GM12878 (cell line): ENCODE measurements around the gene AMDHD2. TPM values are rescaled to one million over a fixed set of nuclear protein-coding genes. Genes with fewer than 3 reads are reported as not detected.

Source experiments
- ATAC-seq: fragments of 200-7000 bp; cut with Tn5 transposase; 3 replicates; pipeline ENCODE4 v1.9.1; 2020; ENCODE audit warnings: mild to moderate bottlenecking, moderate library complexity
- BruUV-seq: library from RNA; stranded (reverse); fragments of 400-500 nt; replicated peaks from 2 replicates; lab custom pipeline; 2021; lab: Mats Ljungman, UMichigan
- CTCF ChIA-PET: fragments of 300-600 bp; sonication (Branson Sonifier 250); formaldehyde crosslinking; extraction: SDS; loops from one replicate; lab custom pipeline; 2021; ENCODE audit warnings: inconsistent platforms; lab: Yijun Ruan, JAX
- POLR2A ChIA-PET: fragments of 350-600 bp; formaldehyde crosslinking; extraction: SDS; loops from one replicate; lab custom pipeline; 2021; ENCODE audit warnings: inconsistent platforms; lab: Charles Lee
- RAD21 ChIA-PET: fragments of 300-600 bp; sonication (Branson Sonifier 250); formaldehyde crosslinking; loops from one replicate; lab custom pipeline; 2023; ENCODE audit warnings: antibody characterized with exemption; ENCODE audit not compliant: unreplicated experiment; lab: Charles Lee
- SMC1A ChIA-PET: fragments of 300-600 bp; sonication (Branson Sonifier 250); formaldehyde crosslinking; loops from one replicate; lab custom pipeline; 2023; ENCODE audit not compliant: unreplicated experiment, uncharacterized antibody; lab: Charles Lee
- DNase-seq: peaks from one replicate; pipeline ENCODE4 v3.0.0-alpha.2; 2011; ENCODE audit warnings: low read depth, low spot score
- FAIRE-seq: peaks from 3 replicates; lab custom pipeline; 2011; peaks lifted over from hg19 to GRCh38; lab: Jason Lieb, UNC
- H2AFZ ChIP-seq: 2 replicates; pipeline ENCODE4 v1.6.0; 2011; ENCODE audit warnings: low read depth, low read length, control low read depth; ENCODE audit not compliant: control insufficient read depth
- H3K27ac ChIP-seq: 2 replicates; pipeline ENCODE4 v1.5.1; 2011; ENCODE audit warnings: control low read depth; ENCODE audit not compliant: control insufficient read depth, insufficient read depth
- H3K27me3 ChIP-seq, 2 experiments: replicated peaks in 1 of 2; 2 replicates each; pipeline versions ENCODE4 v1.6.0 to v1.6.1; 2011; ENCODE audit warnings: low read length in 1 of 2; ENCODE audit not compliant: control insufficient read depth in 2 of 2, insufficient read depth in 2 of 2
- H3K36me3 ChIP-seq, 2 experiments: 2 replicates each; pipeline ENCODE4 v1.5.1; 2011; ENCODE audit warnings: low read length in 1 of 2; ENCODE audit not compliant: control insufficient read depth in 2 of 2, insufficient read depth in 2 of 2
- H3K4me1 ChIP-seq: 2 replicates; pipeline ENCODE4 v1.6.1; 2011; ENCODE audit warnings: mild to moderate bottlenecking, low read length, moderate library complexity, mixed read lengths; ENCODE audit not compliant: control insufficient read depth, insufficient read depth
- H3K4me2 ChIP-seq: 2 replicates; pipeline ENCODE4 v1.6.0; 2011; ENCODE audit warnings: control low read depth; ENCODE audit not compliant: control insufficient read depth, insufficient read depth
- H3K4me3 ChIP-seq: fragments of 200-600 bp; sonication (generic); 2 replicates; pipeline ENCODE4 v1.5.1; 2016
- H3K79me2 ChIP-seq: 2 replicates; pipeline ENCODE4 v1.6.0; 2011; ENCODE audit warnings: low read length; ENCODE audit not compliant: control insufficient read depth, insufficient read depth
- H3K9ac ChIP-seq: 2 replicates; pipeline ENCODE4 v1.8.0; 2011; ENCODE audit warnings: low read length, control low read depth, mixed read lengths; ENCODE audit not compliant: control insufficient read depth, insufficient read depth
- H3K9me3 ChIP-seq: replicated peaks from 3 replicates; pipeline ENCODE4 v1.5.1; 2011; ENCODE audit warnings: mild to moderate bottlenecking, low read length; ENCODE audit not compliant: control insufficient read depth, insufficient read depth
- H4K20me1 ChIP-seq: 2 replicates; pipeline ENCODE4 v1.6.0; 2011; ENCODE audit not compliant: control insufficient read depth, insufficient read depth
- HDGF ChIP-seq: fragments of 450-650 bp; IDR thresholded peaks from 2 replicates; pipeline ENCODE4 v1.6.1; 2016; ENCODE audit warnings: antibody characterized with exemption
- IKZF1 ChIP-seq: fragments of 450-650 bp; conservative IDR thresholded peaks from 2 replicates; pipeline ENCODE4 v1.6.1; 2017; ENCODE audit warnings: antibody characterized with exemption, mild to moderate bottlenecking
- JUND ChIP-seq: IDR thresholded peaks from 2 replicates; pipeline ENCODE4 v1.6.1; 2012; ENCODE audit warnings: low read depth, mild to moderate bottlenecking, low read length, improper control_type of control experiment, moderate library complexity
- MXI1 ChIP-seq: fragments of 150-350 bp; IDR thresholded peaks from 2 replicates; pipeline ENCODE4 v1.6.1; 2011; ENCODE audit warnings: low read depth, mild to moderate bottlenecking, inconsistent platforms, low read length, improper control_type of control experiment
- NFYA ChIP-seq: IDR thresholded peaks from 2 replicates; pipeline ENCODE4 v1.6.1; 2011; ENCODE audit warnings: low read depth, mild to moderate bottlenecking, low read length, improper control_type of control experiment, borderline replicate concordance
- PAX5 ChIP-seq: IDR thresholded peaks from 2 replicates; pipeline ENCODE4 v1.6.1; 2011; ENCODE audit warnings: low read depth, low read length, borderline replicate concordance
- PRDM15 ChIP-seq: fragments of 450-650 bp; formaldehyde crosslinking; IDR thresholded peaks from 2 replicates; pipeline ENCODE4 v1.4.0; 2020; ENCODE audit warnings: mild to moderate bottlenecking, moderate library complexity
- RAD51 ChIP-seq: fragments of 450-650 bp; IDR thresholded peaks from 2 replicates; pipeline ENCODE4 v1.6.1; 2016; ENCODE audit warnings: moderate library complexity, mild to moderate bottlenecking, inconsistent platforms
- SP1 ChIP-seq: IDR thresholded peaks from one replicate; pipeline ENCODE4 v1.6.1; 2011; ENCODE audit warnings: low read depth, low read length
- SREBF2 ChIP-seq: IDR thresholded peaks from 2 replicates; pipeline ENCODE4 v1.6.1; 2012; ENCODE audit warnings: mild to moderate bottlenecking, low read length
- TCF12 ChIP-seq: IDR thresholded peaks from 2 replicates; pipeline ENCODE4 v1.6.1; 2011; ENCODE audit warnings: low read depth, mild to moderate bottlenecking, low read length
- TCF7 ChIP-seq: IDR thresholded peaks from 2 replicates; pipeline ENCODE4 v1.6.1; 2014; ENCODE audit warnings: antibody characterized with exemption, borderline replicate concordance
- USF2 ChIP-seq: IDR thresholded peaks from 2 replicates; pipeline ENCODE4 v1.6.1; 2011; ENCODE audit warnings: low read depth, low read length, improper control_type of control experiment, borderline replicate concordance
- YBX1 ChIP-seq: fragments of 450-650 bp; IDR thresholded peaks from 2 replicates; pipeline ENCODE4 v1.6.1; 2016; ENCODE audit warnings: antibody characterized with exemption
- WGBS: methylation state at CpG from one replicate; pipeline ENCODE4 v1.1.6; 2016; ENCODE audit warnings: low lambda C conversion rate; ENCODE audit not compliant: insufficient replicate concordance, insufficient coverage; ENCODE audit errors: missing lambda C conversion rate; 5-methylcytosine and 5-hydroxymethylcytosine counted together
- in situ Hi-C: fragments of 300-500 bp; cut with MboI; formaldehyde crosslinking; loops from 9 replicates; pipeline ENCODE4 v1.14.3; 2018; ENCODE audit warnings: mixed read lengths
- intact Hi-C: fragments of 100-400 bp; cut with micrococcal nuclease; formaldehyde crosslinking; loops from one replicate; pipeline ENCODE4 v1.14.2; 2022; ENCODE audit not compliant: unreplicated experiment
- polyA plus RNA-seq, 11 experiments: library from polyadenylated mRNA; depleted of rRNA in 4 of 11; unstranded in 6 of 11; stranded (reverse) in 5 of 11; fragments of >200 nt; fragmentation: Nextera tagmentation in 4 of 11; fragmentation: Illumina TruSeq in 1 of 11; extraction: Ambion mirVana in 4 of 11; extraction: Trizol in 1 of 11; gene quantifications; 1 replicate in 1 of 11; 2 replicates in 10 of 11; pipeline versions ENCODE4 v1.2.1 to v1.2.3, GENCODE V29; 2011 to 2016; ENCODE audit warnings: inconsistent platforms in 2 of 11, missing spikeins in 2 of 11, low read depth in 1 of 11
- total RNA-seq, 4 experiments: library from RNA; depleted of rRNA in 3 of 4; stranded (reverse); fragments of >200 nt in 3 of 4; fragmentation: Illumina TruSeq in 1 of 4; extraction: Trizol in 1 of 4; gene quantifications; 2 replicates each; pipeline versions ENCODE4 v1.2.1 to v1.2.3, GENCODE V29; 2013 to 2021
- TF ChIP-seq, protein P1 (sequence below): fragments of 450-650 bp; formaldehyde crosslinking; IDR thresholded peaks from 2 replicates; pipeline ENCODE4 v1.5.0; 2022; ENCODE audit warnings: mild to moderate bottlenecking, missing genetic modification characterization
- TF ChIP-seq, protein P2 (sequence below): fragments of 450-650 bp; IDR thresholded peaks from 2 replicates; pipeline ENCODE4 v1.6.1; 2014; ENCODE audit warnings: mild to moderate bottlenecking

Gene AMDHD2
- total and polyA plus RNA-seq, 10 of the 15 experiments (the other 5 are each of a cell fraction or from before 2014, with no cell fraction given): 0.60 to 41.8 (median 24.3) TPM; not detected in 1

DNA sequence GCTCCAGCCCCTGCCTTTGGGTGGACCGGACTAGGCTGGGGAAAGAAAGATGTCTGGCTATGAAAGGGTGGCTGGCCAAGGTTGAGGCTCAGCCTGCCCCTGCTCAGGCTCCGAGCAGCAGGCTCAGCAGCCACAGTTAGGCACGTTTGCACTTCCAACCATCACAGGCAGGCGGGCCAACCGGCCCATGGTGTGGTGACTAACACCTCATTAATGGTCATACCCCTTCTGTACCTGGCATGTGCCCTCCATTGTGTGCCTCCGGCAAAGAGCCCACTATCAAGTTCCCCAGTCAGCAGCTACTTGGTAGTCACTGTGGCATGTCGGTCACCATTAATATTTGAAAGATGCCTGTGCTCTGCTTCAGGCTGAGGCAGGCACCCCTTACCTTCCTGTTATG lies 38.5 kb upstream of the AMDHD2 start (continued):
- TF ChIP-seq JUND (no peak), SREBF2 (no peak), YBX1 (no peak), PAX5 (no peak), TCF7 (no peak), HDGF (no peak), SP1 (no peak)
- TF ChIP-seq, protein P1, sequence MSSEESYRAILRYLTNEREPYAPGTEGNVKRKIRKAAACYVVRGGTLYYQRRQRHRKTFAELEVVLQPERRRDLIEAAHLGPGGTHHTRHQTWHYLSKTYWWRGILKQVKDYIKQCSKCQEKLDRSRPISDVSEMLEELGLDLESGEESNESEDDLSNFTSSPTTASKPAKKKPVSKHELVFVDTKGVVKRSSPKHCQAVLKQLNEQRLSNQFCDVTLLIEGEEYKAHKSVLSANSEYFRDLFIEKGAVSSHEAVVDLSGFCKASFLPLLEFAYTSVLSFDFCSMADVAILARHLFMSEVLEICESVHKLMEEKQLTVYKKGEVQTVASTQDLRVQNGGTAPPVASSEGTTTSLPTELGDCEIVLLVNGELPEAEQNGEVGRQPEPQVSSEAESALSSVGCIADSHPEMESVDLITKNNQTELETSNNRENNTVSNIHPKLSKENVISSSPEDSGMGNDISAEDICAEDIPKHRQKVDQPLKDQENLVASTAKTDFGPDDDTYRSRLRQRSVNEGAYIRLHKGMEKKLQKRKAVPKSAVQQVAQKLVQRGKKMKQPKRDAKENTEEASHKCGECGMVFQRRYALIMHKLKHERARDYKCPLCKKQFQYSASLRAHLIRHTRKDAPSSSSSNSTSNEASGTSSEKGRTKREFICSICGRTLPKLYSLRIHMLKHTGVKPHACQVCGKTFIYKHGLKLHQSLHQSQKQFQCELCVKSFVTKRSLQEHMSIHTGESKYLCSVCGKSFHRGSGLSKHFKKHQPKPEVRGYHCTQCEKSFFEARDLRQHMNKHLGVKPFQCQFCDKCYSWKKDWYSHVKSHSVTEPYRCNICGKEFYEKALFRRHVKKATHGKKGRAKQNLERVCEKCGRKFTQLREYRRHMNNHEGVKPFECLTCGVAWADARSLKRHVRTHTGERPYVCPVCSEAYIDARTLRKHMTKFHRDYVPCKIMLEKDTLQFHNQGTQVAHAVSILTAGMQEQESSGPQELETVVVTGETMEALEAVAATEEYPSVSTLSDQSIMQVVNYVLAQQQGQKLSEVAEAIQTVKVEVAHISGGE (CRISPR knock-in tag): no peak

DNA sequence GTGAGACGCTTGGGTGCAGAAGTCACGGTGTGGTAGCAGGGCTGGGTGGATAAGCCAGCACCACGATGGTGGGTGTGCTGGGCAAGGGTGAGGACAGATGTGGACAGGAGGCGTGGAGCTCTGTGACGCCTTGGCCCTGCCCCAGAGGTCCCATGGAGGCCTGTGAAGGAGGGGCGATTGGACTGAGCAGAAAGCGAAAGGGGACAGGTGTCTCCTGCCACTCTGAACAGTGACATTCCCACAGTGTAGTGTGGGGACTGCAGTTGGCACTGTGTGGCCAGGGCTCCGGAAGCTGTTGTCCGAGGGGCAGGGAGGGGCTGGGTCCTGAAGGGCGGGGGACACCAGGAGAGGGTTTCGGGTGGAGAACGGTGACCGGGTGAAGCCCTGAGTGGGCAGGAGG lies 37.9 kb upstream of the AMDHD2 start:
- H3K79me2 ChIP-seq: no peaks in the 10 kb centered on the region
- ChIA-PET SMC1A (no interaction called here), CTCF (no interaction called here), POLR2A (interaction anchor here (1.2 kb wide), 1 partner anchor 53 kb away, joined by 3 read pairs; the partner anchor contains the start of gene CCNF), RAD21 (no interaction called here)
- ATAC-seq (no peak), FAIRE-seq (no peak), DNase-seq (no peak)
- H3K27me3 ChIP-seq: no peaks in the 10 kb centered on the region
- intact Hi-C loops (no loop called here), in situ Hi-C loops (no loop called here)
- H3K27ac ChIP-seq: no peak overlapping the region
- peaks cover 9% of the 10 kb centered on the region for H3K4me1 ChIP-seq
- no peak overlapping the region for H3K9ac ChIP-seq
- H3K4me2 ChIP-seq: no peak overlapping the region
- H2AFZ ChIP-seq: no peak overlapping the region
- WGBS: 89% methylated on average over 11 of the region's 13 CpGs
- no peaks in the 10 kb centered on the region for H4K20me1 ChIP-seq
- H3K36me3 ChIP-seq: no peaks in the 10 kb centered on the region
- H3K9me3 ChIP-seq: no peaks in the 10 kb centered on the region
- BruUV-seq: no TSS peak
- no peak overlapping the region for H3K4me3 ChIP-seq
- TF ChIP-seq USF2 (no peak), RAD51 (no peak), IKZF1 (no peak), NFYA (no peak), MXI1 (no peak), TCF12 (no peak), PRDM15 (CRISPR knock-in tag) (no peak)
- TF ChIP-seq, protein P2, sequence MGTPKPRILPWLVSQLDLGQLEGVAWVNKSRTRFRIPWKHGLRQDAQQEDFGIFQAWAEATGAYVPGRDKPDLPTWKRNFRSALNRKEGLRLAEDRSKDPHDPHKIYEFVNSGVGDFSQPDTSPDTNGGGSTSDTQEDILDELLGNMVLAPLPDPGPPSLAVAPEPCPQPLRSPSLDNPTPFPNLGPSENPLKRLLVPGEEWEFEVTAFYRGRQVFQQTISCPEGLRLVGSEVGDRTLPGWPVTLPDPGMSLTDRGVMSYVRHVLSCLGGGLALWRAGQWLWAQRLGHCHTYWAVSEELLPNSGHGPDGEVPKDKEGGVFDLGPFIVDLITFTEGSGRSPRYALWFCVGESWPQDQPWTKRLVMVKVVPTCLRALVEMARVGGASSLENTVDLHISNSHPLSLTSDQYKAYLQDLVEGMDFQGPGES: no peak
